H1 (cell line): Measurements from ENCODE around the gene FHIP1B. TPM values are rescaled to one million over a fixed set of nuclear protein-coding genes. Genes with fewer than 3 reads are reported as not detected.

Experiments used
- MAFK ChIP-seq: IDR thresholded peaks from 2 replicates; pipeline ENCODE4 v1.6.1; 2012; ENCODE audit warnings: low read depth, mild to moderate bottlenecking, improper control_type of control experiment, low read length
- PHF8 ChIP-seq: fragments of 200-600 bp; sonication (generic); conservative IDR thresholded peaks from 2 replicates; pipeline ENCODE4 v1.7.1; 2012; ENCODE audit warnings: low read depth, mild to moderate bottlenecking, inconsistent platforms, low read length, moderate library complexity
- SIN3A ChIP-seq, 2 experiments: IDR thresholded peaks in 1 of 2; conservative IDR thresholded peaks in 1 of 2; 2 replicates each; pipeline ENCODE4 v1.6.1; 2011 to 2012; ENCODE audit warnings: low read length in 2 of 2, improper control_type of control experiment in 1 of 2, low read depth in 1 of 2, mild to moderate bottlenecking in 1 of 2
- YY1 ChIP-seq: IDR thresholded peaks from 2 replicates; pipeline ENCODE4 v1.6.1; 2011; ENCODE audit warnings: low read depth, mild to moderate bottlenecking, low read length
- polyA plus RNA-seq, 7 experiments: library from polyadenylated mRNA; depleted of rRNA in 3 of 7; stranded (reverse) in 5 of 7; unstranded in 2 of 7; fragments of >200 nt in 5 of 7; fragments of 200-250 nt in 2 of 7; gene quantifications; 1 replicate in 5 of 7; 2 replicates in 1 of 7; 4 replicates in 1 of 7; pipeline versions ENCODE4 v1.2.1 to v1.2.3, GENCODE V29; 2011 to 2013; ENCODE audit warnings: missing spikeins in 2 of 7, mixed read lengths in 2 of 7
- total RNA-seq: library from RNA; stranded (reverse); fragmentation: NEBNext Ultra II Directional; extraction: Animal tissue kit (Norgen Biotek cat#: 25700); gene quantifications from 2 replicates; pipeline ENCODE4 v1.2.1, GENCODE V29; 2021

FHIP1B gene
- total and polyA plus RNA-seq, 2 of the 8 experiments (the other 6 are each of a cell fraction or from before 2014, with no cell fraction given), result 16.8 to 41.9 TPM

GRCh38 chr11:6273188-6273587 lies 38.8 kb upstream of the FHIP1B start (continued):
- no peak for TF ChIP-seq YY1
- no peak for TF ChIP-seq SIN3A (conservative IDR thresholded peaks at IDR 0.05 in 1 of 2, IDR thresholded peaks at IDR 0.05 in 1 of 2; ENCODE audit: low read depth in 1 of 2, low read length in 2 of 2)
- TF ChIP-seq PHF8, result no peak
- TF ChIP-seq MAFK, result no peak
